Mononuclear cell (primary cell): ENCODE measurements around the gene LRRC75A. TPM values are rescaled to one million over a fixed set of nuclear protein-coding genes. Genes with fewer than 3 reads are reported as not detected.
"Not testable (repeated sequence)": the region's sequence is repeated elsewhere in the genome, so short reads cannot be mapped to it uniquely, and the experiment has no call there.

Experiments
- H3K27me3 ChIP-seq: 2 replicates; pipeline ENCODE4 v1.6.0; 2011; ENCODE audit warnings: low read length, control low read depth; ENCODE audit not compliant: insufficient read depth
- H3K4me1 ChIP-seq: 2 replicates; pipeline ENCODE4 v1.5.1; 2011; ENCODE audit warnings: mild to moderate bottlenecking, low read length, control low read depth; ENCODE audit not compliant: insufficient read depth
- H3K4me3 ChIP-seq: 2 replicates; pipeline ENCODE4 v1.5.1; 2011; ENCODE audit warnings: mild to moderate bottlenecking, low read length, moderate library complexity
- H3K9me3 ChIP-seq: 2 replicates; pipeline ENCODE4 v1.5.1; 2011; ENCODE audit warnings: low read depth, mild to moderate bottlenecking, control low read depth, low read length
- total RNA-seq: library from RNA; depleted of rRNA; stranded (reverse); fragments of >200 nt; gene quantifications from one replicate; pipeline ENCODE4 v1.2.3, GENCODE V29; 2012

LRRC75A gene
- total RNA-seq, 1 donor: 2.2 TPM

DNA sequence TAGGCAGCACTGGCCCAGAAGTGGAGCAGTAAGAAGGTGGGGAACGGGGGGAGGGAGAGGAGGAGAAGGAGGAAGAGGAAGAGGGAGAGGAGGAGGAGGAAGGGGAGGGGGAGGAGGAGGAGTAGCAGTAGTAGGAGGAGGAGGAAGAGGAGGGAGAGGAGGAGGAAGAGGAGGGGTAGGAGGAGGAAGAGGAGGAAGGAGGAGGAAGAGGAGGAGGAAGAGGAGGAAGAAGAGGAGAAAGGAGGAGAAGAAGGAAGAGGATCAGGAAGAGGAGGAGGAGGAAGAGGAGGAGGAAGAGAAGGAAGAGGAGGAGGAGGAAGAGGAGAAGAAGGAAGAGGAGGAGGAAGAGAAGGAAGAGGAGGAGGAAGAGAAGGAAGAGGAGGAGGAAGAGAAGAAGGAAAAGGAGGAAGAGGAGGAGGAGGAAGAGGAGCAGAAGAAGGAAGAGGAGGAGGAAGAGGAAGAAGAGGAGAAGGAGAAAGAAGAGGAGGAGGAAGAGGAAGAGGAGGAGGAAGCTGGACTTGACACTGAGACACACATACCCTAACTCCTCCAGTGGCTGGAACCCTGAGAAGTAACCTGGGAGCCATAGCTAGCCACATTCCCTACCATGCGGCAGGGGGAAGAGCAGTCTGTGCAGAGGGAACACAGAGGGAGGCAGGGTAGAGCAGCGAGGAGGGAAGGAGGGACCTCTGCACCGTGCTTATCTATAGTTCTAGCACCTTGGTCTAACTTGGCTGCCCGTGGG is 35.8 kb downstream of the LRRC75A start:
- H3K4me3 ChIP-seq: no peak overlapping the region
- H3K27me3 ChIP-seq: no peaks in the 10 kb centered on the region
- H3K4me1 ChIP-seq: no peaks in the 10 kb centered on the region
- no peaks in the 10 kb centered on the region for H3K9me3 ChIP-seq

DNA sequence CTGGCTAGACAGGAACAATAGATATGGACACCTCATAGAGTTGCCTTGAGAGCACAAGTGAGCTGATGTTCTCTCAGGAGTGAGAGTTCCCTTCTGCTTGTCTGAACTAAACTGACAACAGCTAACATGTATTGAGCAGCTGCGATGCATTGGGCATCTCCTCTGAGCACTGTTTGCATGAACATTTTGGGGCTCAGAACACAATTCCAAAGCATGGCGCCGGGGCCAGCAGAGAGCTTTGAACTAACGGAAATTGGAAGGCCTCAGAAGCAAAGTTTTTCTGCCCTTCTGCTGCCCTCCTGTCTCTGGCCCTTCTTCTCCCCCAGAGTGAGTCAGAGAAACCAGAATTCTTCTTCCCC is 38.5 kb downstream of the LRRC75A start:
- Histone ChIP-seq H3K9me3 (no peaks in the 10 kb centered on the region), H3K27me3 (no peaks in the 10 kb centered on the region), H3K4me1 (no peaks in the 10 kb centered on the region), H3K4me3 (no peak overlapping the region)

DNA sequence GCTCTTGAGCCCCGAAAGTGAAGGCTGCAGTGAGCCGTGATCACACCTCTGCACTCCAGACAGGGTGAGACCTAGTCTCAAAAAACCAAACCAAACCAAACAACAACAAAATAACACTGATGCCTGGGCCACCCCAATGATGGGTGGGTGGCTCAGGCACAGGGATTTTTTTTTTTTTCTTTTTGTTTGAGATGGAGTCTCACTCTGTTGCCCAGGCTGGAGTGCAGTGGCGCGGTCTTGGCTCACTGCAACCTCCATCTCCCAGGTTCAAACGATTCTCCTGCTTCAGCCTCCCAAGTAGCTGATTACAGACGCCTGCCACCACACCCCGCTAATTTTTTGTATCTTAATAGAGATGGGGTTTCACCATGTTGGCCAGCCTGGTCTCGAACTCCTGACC is 39.7 kb downstream of the LRRC75A start:
- not testable (repeated sequence) for H3K9me3 ChIP-seq, H3K4me1 ChIP-seq, H3K27me3 ChIP-seq, H3K4me3 ChIP-seq

DNA sequence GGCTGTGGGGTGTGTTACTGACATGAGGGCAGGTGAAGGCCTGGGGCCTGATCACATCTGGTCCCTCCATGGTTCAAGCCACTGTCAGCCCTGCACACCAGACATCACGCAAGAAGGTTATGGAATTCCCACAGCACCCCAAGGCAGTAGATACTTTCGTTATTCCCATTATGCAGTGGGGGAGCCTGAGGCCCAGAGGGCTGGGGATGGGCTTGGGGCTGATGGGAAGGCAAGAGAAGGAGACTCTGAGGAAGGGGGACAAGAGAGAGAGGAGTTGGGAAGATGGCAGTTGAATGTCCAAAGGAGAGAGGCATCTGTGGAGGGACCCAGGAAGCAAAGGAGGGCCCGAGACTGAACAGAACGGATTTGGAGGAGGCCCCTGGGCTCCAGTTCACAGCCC is 42.0 kb downstream of the LRRC75A start:
- Histone ChIP-seq H3K4me1 (no peaks in the 10 kb centered on the region), H3K4me3 (no peak overlapping the region), H3K9me3 (no peaks in the 10 kb centered on the region), H3K27me3 (no peaks in the 10 kb centered on the region)

DNA sequence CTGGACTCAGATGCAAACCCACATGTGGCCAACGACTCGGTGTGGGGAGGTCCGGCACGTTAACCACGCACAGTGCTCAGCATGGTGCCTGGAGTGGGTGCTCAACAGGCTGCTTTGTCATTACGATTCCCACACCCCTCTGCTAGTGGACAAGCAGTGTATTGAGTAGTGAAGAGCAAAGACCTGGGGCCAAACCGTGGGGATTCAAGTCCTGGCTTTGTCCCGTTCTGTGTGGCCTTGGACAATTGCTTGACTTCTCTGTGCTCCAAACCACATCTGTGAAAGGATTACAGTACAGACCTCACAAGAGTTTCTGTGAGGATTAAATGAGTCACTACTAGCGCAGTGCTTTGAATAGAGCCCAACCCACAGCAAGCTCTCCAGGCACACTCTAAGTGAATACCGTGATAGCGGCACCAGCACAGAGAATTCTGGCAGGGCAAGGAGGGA is 42.8 kb downstream of the LRRC75A start:
- Histone ChIP-seq H3K4me1 (no peaks in the 10 kb centered on the region), H3K27me3 (no peaks in the 10 kb centered on the region), H3K9me3 (no peaks in the 10 kb centered on the region), H3K4me3 (no peak overlapping the region)

DNA sequence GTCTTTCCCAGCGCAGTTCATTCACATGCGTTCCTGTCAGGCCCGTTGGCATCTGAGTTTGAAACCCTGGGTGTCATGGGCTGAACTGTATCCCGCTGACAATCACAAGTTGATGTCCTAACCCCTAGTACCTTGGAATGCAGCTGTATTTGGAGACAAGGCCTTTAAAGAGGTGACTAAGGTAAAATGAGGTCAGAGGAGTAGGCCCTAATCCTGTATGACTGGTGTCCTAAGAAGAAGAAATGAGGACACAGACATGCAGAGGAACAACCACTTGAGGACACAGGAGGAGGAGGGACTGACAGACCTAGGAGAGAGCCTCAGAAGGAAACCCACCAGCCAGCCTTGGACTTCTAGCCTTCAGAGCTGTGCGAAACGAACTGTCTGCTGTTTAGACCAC is 43.5 kb downstream of the LRRC75A start:
- no peaks in the 10 kb centered on the region for H3K4me1 ChIP-seq
- no peaks in the 10 kb centered on the region for H3K9me3 ChIP-seq
- H3K4me3 ChIP-seq: no peak overlapping the region
- no peaks in the 10 kb centered on the region for H3K27me3 ChIP-seq

DNA sequence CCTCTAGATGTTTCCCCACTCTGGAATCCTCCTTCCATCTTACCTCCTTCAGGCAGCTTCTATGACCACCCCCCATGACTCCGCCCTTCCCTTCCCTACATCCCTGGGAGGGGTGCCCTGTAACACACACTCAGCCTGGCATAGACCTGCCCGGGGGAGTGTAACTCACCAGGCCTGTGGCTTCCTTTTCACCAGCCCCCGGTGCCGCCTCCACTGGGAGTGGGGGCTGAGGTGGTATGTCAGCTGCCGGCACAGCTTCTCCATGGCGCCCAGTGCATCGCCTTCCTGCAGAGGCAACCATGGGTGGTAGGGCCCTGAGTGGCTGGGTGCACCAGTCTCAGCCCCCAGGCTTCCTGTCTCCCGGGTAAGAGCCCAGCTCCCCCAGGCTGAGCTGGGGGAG is 44.3 kb downstream of the LRRC75A start:
- Histone ChIP-seq H3K4me3 (no peak overlapping the region), H3K9me3 (no peaks in the 10 kb centered on the region), H3K4me1 (peaks cover 7% of the 10 kb centered on the region), H3K27me3 (no peaks in the 10 kb centered on the region)

DNA sequence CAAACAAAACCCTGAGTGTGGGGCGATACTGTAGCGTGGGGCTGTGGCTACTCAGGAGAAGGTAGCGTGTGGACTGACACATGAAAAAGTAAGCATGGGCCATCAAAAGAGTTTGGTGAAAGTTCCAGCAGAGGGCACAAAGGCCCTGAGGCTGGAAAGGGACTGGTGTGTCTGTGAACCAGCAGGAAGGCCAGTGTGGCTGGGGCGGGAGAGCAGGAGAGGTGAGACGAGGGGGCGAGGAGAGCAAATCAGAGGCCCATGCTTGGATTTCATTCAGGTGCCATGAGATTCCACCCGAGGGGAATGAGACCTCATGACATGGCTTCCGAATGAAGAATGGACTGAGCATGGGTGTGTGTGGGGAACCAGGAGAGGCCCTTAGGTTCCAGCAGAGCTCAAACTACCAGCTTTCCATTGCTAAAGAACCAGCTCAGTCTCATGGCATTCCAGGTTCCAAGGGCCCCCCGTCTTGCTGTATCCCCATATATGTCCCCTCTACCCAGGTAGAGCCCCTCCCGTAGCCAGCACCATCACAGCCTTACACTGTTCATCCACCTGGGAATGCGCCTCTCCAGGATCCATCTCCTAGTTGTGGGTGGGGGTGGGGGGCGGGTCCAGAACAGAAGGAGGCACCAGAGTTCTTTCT is 45.5 kb downstream of the LRRC75A start:
- no peaks in the 10 kb centered on the region for H3K27me3 ChIP-seq
- H3K9me3 ChIP-seq: no peaks in the 10 kb centered on the region
- no peak overlapping the region for H3K4me3 ChIP-seq
- H3K4me1 ChIP-seq: peaks cover 19% of the 10 kb centered on the region

DNA sequence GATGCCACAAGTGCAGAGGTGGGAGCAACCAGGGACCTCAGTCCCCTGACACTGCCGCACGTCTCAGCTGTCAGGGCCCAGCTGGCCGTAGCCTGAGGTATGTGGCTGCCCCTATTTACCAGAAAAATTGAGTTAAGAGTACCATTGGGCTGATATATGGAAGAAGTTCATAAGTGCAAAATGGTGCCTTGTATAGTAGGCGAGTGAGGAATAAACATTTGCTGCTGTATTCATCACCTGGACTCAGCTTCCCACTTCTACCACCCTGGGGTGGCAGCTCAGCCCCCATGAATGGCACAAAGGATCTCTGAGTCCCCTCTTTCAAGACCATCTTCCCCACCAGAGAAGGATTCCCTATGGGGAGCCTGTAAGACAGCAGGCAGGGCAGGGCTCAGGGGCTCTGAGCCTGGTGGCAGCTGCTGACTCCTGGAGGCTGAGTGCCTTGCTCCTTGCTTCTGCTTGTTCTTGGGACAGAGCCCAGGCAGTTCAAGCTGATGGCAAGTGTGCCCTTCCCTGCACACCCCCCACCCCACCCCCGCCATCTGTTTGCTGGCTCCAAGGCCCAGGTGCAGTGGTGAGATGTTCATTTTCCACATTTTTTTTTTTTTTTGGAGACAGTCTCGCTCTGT is 47.6 kb downstream of the LRRC75A start:
- Histone ChIP-seq H3K4me3 (no peak overlapping the region), H3K27me3 (no peaks in the 10 kb centered on the region), H3K4me1 (peaks cover 40% of the 10 kb centered on the region), H3K9me3 (no peaks in the 10 kb centered on the region)

DNA sequence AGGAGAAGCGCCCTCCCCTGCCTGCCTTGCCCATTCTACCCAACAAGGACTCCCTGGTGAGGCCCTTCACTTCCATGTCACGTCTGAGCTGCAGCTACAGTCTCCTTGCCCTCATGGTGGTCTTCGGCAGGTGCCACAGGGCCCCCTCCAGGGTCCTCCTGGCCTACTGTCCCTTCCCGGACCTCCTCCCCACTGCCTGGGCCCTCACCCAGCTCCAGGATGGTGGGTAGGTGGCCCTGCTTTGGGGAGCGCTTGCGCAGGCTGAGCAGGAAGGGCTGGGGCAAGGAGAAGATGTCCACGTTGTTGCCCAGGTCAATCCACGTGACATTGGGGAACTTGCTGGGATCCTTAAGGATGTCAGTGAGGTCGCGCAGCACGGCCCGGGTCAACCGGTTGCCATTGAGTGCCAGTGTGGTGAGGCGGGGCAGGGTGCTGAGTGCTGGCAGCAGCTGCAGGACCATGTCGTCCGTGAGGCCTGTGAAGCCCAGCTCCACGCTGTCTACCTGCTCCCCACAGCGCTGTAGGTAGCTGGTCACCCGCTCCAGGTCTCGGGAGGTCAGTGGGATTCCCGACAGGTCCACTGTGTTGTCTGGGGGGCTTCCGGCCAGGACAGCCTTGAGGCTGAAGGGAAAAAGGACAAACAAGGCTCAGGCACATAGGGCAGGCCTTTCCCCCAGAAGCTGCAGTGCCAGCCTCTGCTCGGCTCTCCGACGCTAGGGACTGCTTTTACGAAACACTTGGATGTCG is 48.3 kb downstream of the LRRC75A start:
- Histone ChIP-seq H3K27me3 (no peaks in the 10 kb centered on the region), H3K4me1 (peaks cover 43% of the 10 kb centered on the region), H3K4me3 (no peak overlapping the region), H3K9me3 (no peaks in the 10 kb centered on the region)

DNA sequence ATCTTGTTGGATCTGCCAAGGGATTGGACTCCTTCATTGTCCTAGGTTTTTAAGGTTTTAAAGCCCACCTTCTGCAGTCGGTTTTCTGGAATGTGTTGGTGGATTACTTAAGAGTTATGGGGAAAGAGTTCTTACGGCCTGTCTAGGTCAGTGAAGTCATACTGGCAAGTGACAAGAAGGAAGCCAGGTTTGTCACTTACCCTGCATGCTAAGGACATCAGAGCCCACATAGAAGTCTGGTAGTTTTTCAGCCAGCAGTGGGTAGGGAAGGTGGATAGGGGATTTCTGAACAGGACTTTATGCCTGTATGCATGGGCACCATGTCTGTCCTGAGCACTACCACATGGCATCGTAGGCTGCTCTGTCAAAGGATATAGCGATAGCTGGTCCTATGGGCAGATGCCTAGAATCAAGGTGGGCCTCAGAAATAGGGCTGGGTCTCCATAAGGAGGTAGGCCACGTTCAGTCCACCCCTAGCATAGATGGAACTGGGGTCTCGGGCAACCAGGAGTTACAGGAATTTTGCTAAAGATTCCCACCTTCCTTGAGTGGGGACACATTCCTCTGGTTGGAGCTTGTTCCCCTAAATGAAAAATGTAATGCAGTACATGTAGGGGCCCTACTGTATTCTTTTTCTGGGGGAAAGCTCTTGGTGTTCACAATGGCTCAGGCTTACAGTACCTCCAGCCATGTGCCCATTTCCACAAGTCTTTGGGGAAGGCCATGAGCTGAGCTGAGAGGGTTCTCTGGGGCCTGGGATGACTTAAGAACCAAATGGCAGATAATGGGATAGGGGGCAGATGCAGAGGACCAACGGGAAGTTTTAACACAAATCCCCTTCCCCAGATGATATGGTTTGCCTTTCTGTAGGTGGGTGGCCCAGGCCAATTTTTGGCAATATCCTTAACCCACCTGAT is 49.1 kb downstream of the LRRC75A start:
- H3K27me3 ChIP-seq: no peaks in the 10 kb centered on the region
- H3K4me3 ChIP-seq: no peak overlapping the region
- H3K4me1 ChIP-seq: peaks cover 49% of the 10 kb centered on the region
- H3K9me3 ChIP-seq: no peaks in the 10 kb centered on the region

DNA sequence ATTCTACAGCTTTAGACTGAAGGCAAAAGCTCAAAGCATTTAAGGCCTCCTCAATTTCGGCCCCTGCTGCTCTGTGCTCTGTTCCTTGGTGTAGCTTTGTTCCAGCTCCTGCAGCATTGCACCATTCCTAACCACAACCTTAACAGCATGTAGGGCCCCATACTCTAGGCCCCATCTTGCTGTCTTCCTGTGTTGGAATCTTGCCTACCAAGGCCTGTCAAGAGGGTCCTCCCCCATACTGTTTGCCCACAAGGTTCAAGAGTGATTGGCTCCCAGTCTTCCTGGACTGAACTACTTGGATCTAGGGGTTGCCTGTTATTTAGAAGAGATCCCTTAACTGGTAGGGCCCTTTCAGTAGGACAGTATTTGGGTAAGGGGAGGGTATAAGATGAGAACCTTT is 49.9 kb downstream of the LRRC75A start:
- H3K27me3 ChIP-seq: no peaks in the 10 kb centered on the region
- no peaks in the 10 kb centered on the region for H3K9me3 ChIP-seq
- no peak overlapping the region for H3K4me3 ChIP-seq
- H3K4me1 ChIP-seq: peaks cover 49% of the 10 kb centered on the region

DNA sequence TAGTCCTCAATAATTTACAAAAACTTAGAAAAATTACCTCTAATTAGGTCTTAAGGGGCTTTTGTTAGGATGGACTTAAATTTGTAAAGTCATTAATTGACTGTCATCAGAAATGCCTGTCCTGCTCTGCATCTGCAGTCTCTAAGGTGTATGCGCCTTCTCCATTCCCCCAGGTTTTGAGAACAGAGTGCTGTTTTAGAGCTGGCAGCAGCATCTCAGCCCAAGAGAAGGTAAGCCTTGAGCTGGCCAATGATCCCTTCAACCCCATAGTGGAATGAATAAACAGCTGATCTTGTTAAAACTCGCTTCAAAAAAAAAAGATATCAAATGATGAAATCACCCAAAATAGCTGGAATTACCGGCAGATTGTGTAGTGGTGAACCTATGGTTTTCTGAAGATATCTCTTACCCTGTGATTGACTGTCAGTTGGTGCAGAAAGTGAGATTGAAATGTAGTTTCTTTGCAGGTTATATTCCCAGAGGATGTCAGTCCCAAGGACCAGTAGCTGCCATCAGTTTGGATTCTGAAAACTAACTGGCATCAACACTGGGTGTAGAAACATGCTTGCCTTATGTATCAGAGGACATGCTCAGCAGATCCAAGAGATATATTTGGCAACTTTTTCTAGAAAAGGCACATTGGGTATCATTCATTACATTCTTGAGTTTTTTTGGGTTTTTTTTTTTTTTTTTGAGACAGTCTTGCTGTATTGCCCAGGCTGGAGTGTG is 50.9 kb downstream of the LRRC75A start:
- no peaks in the 10 kb centered on the region for H3K27me3 ChIP-seq
- no peak overlapping the region for H3K4me3 ChIP-seq
- peaks cover 49% of the 10 kb centered on the region for H3K4me1 ChIP-seq
- H3K9me3 ChIP-seq: no peaks in the 10 kb centered on the region

DNA sequence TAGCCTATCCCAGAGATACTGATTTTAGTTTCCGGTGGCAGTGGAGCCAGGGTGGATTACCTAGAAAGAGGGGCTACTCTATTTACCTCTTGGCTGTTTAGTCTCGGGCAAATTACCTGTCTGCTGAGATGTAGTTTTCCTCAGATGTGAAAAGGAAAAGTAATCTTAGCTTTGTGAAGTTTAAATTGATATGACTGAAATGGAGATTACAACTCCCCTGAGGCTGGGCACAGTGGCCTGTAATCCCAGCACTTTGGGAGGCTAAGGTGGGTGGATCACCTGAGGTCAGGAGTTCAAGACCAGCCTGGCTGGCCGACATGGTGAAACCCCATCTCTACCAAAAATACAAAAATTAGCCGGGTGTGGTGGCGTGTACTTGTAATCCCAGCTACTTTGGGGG is 51.6 kb downstream of the LRRC75A start:
- not testable (repeated sequence) for H3K27me3 ChIP-seq, H3K9me3 ChIP-seq
- Histone ChIP-seq H3K4me3 (peak overlapping the region; percentile 81), H3K4me1 (peaks cover 49% of the 10 kb centered on the region)
